ENCODE measurements around the gene UNC93B1.

Gene UNC93B1

GRCh38 chr11:68003846-68004550 is at the start of gene UNC93B1:
UNC93B1 (minus strand) TSS chr11:68004097; CDS start chr11:68004043, 54 bp downstream.
- DNase-seq: peak; percentile 87

- DNase-seq: no peak
Observed at GRCh38 chr11:68053117-68053516, 49.2 kb upstream of the UNC93B1 start.

DNA sequence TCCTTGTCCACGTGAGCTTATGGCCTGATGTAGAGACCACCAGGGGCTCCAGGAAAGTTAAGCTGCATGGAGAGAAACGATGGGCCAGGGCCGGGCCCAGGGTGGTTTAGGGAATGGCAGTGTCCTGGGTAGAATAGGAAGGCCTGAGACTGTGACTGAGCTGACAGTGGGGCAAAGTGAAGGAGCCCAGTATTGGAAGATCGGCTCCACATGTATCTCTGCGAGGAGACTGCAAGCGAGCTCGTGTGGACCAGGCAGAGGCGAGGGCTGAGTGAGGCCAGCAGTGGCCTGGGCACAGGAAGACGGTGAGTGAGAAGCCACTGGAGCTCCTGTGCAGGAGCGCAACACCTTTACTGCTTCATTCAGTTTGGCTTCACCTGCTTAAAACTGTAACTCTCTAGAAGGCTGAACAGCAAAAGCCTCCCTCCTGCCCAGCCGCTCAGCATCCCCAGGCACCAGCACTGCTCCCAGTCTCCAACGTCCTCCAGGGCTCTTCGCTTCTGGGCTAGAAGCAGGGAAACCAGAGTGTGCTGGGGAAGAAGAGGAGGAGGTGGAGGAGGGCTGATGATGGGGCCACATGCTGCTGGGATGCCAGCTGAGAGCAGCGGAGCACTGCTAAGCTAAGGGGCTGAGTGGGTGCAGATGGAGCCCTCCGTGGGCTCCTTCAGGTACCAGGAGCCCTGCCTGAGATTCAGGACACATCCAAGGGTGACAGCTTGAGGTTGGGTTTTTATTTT is 48.4 kb upstream of the UNC93B1 start:
- no peak for DNase-seq

DNA sequence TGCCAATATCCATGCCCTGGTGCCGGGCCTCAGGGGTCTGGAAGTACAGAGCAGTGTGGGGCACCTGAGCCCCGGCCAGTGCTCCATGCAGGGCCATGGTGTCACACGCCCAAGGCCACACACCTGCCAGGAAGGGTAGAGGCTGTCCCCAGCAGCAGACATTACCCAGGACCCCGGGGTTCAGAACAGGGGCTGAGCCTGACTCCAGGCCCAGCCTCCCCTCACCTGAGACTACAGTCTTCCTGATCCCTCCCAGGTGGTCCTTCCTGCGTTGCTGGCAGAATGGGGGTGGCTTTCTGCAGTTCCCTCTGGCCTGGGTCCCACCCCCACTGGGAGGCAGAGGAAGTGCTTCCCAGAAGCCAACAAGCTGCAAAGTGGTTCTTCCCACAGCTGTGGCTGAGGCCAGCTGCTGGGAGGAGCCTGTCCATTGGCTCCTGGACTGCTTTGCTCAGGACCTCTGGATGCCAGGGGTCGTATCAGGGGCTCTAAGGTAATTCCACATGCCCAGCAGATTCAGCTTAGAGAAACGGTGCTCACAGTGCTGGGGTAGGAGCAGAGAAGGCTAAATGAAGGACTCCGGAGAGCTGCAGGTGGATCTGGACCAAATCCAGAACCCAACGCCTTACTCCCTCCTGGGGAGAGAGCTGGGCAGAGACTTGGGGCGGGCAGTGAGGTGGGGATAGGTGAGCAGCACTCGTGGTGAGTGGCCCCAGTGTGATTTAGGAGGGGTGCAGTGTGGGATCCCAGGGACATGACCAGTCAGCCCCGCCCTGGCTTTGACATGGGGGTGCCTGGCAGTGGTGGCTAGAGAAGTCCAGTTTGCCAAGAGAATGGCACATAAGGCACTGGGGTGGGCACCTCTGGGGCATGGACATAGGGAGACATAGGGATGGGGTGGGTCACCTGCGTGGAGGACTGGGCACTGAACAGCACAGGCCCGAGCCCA is 47.6 kb upstream of the UNC93B1 start:
- DNase-seq: no peak

- no peak for DNase-seq
Observed at GRCh38 chr11:68050371-68050841, 46.5 kb upstream of the UNC93B1 start.

- DNase-seq: no peak
Observed at GRCh38 chr11:68049509-68050370, 45.8 kb upstream of the UNC93B1 start.

DNA sequence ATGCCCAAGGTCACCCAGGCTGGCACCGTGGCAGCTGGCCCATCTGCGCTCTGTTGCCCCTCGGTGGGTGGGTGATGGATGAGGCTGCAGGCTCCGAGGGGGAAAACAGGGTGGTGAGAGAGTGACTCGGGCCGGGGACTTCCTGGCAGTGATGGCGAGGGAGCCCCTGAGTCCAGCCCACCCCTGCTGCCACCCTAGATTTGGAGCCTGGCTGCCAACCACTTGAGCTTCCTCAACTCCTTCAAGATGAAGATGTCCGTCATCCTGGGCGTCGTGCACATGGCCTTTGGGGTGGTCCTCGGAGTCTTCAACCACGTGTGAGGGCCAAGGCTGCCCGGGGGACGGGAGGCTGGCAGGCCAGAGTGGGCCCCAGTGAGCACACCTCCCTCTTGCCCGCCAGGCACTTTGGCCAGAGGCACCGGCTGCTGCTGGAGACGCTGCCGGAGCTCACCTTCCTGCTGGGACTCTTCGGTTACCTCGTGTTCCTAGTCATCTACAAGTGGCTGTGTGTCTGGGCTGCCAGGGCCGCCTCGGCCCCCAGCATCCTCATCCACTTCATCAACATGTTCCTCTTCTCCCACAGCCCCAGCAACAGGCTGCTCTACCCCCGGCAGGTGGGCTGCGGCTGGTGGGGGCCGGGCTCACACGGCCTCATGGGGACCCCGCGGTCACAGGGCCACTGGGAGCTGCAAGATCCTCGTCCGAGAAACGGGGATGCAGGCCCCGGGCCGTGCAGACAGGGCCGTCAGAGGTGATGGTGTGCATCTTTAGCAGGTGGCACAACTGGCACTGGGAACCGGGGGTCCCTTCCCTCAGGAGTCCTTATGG is 45.0 kb upstream of the UNC93B1 start:
- DNase-seq: no peak

DNA sequence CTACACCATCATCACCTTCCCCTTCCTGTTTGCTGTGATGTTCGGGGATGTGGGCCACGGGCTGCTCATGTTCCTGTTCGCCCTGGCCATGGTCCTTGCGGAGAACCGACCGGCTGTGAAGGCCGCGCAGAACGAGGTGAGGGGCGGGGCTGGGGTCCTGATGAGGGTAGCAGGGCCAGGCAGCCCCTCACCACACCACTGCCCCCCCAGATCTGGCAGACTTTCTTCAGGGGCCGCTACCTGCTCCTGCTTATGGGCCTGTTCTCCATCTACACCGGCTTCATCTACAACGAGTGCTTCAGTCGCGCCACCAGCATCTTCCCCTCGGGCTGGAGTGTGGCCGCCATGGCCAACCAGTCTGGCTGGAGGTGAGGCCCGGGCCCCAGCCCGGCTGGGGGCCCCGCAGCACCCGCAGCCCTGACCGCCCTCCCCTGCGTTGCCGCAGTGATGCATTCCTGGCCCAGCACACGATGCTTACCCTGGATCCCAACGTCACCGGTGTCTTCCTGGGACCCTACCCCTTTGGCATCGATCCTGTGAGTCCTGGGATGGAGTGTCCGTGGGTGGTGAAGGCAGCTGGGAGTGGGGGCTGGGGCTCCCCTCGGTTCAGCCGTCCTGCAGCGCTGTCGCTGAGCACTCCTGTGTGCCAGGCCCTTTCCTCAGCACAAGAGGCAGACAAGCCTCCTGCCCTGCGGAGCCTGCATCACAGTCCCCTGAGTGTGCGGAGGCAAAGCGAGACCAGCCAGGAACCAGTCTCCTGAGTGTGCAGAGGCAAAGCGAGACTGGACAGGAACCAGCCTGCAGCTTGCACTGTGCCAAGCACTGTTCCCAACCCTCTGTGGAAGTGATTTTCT is 43.8 kb upstream of the UNC93B1 start:
- DNase-seq: no peak

GRCh38 chr11:68044898-68045351 is 41.0 kb upstream of the UNC93B1 start:
- no peak for DNase-seq

- no peak for DNase-seq
Observed at GRCh38 chr11:68044145-68044813, 40.4 kb upstream of the UNC93B1 start.

DNA sequence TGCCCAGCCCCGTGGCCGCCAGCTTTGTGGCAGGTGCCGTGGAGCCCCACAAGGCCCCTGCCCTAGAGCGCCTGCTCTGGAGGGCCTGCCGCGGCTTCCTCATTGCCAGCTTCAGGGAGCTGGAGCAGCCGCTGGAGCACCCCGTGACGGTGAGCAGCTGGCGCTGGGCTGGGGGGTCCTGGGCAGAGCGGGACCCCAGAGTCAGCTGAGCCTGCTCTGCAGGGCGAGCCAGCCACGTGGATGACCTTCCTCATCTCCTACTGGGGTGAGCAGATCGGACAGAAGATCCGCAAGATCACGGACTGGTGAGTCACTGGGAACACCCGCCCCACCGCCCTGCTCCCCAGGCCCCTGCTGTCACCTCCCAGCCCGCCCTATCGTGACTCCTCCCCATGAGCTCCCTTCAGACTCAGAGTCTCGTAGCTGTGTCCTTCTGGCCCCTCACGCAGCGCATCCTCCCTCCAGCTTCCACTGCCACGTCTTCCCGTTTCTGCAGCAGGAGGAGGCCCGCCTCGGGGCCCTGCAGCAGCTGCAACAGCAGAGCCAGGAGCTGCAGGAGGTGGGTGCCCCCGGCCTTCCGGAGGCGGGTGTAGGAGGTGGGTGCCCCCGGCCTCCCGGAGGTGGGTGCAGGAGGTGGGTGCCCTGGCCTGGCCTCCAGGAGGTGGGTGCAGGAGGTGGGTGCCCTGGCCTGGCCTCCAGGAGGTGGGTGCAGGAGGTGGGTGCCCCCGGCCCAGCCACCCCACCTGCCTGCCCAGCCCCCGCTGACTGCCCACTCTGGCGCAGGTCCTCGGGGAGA is 39.6 kb upstream of the UNC93B1 start:
- DNase-seq: no peak

GRCh38 chr11:68043029-68043348 is 39.1 kb upstream of the UNC93B1 start:
- no peak for DNase-seq

DNA sequence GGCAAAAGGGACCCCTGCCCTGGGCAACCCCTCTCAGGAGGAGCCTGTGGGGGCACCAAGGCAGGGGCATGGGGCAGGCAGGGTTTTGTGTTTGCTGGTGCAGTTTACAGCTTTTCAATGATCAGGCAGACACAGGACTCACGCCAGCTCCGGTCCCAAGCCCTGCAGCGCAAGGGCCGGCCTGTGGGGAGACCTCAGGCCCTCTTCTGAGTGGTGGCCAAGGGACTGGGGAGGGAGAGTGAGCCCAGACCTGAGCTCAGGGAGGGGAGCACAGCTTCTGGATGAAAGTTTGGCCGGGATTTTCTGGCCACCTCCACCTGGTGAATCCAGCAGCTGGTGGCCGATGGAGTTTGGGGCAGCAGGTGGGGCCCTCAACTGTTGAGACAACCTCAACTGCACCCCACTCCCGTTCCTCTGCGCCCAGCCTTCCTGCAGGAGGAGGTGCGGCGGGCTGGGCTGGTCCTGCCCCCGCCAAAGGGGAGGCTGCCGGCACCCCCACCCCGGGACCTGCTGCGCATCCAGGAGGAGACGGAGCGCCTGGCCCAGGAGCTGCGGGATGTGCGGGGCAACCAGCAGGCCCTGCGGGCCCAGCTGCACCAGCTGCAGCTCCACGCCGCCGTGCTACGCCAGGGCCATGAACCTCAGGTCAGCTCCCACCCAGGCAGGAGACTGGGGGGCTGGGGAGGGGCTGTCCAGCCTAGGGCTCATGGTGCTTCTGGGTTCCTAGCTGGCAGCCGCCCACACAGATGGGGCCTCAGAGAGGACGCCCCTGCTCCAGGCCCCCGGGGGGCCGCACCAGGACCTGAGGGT is 38.5 kb upstream of the UNC93B1 start:
- no peak for DNase-seq

- DNase-seq: no peak
Observed at GRCh38 chr11:68041617-68042218, 37.8 kb upstream of the UNC93B1 start.

GRCh38 chr11:68040957-68041591 is 37.2 kb upstream of the UNC93B1 start:
- DNase-seq: no peak

DNA sequence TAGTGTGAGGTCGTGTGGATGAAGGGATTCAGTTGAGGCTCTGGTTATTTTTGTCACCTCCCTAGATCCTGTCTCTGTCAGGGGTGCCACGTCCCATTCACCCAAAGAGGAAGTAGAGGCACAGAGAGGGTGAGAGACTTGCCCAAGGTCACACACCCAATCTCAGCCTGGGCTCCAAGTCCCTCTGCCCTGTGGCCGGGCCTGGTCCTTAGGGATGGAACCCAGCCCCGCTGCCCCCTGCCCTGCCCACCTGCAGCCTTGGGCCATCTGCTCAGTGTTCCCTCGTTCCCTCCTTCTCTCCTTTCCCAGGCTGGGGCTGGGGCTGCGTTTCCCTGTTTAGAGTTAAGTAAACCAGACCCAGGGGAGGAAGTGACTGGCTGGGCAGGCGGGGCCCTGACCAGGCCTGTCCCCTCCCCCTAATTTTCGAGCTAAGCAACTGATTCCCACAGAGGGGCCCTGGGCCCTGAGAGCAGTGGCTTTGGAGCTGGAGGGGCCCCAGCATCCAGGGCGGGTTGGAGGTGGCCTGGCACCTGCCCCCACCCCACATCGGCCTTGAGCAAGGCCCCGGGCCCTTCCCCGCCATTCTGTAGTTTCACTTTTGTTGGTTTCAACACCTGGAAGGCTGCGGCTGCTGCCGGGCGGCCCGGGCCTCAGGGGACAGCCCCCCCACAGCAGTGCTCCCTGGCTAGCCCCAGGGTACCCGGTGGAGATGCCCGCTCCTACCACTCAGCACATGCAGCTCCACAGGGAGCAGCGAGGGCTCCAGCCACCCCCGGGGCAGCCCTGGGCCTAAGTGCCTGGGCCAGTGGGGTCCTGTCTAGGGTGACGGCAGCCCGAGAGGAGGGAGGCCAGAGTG is 36.4 kb upstream of the UNC93B1 start:
- peak; percentile 62 for DNase-seq

Data from stimulated activated CD8-positive, alpha-beta memory T cell treated with anti-CD3 and anti-CD28 coated beads, Interleukin-4, amount 100 ng/mL, for 48 hours (primary cell).